ENCODE measurements around the gene ARHGAP45. TPM values are rescaled to one million over a fixed set of nuclear protein-coding genes. Genes with fewer than 3 reads are reported as not detected.

The ARHGAP45 gene
- total and polyA plus RNA-seq, 4 donors: 3.3 to 27.5 (median 9.7) TPM

- H3K27me3 ChIP-seq (ENCODE audit: control insufficient read depth in 4 of 4, insufficient read depth in 4 of 4, low read length in 3 of 4): no peaks in the 10 kb centered on the region
- no peak for DNase-seq (ENCODE audit: low spot score)
- TF ChIP-seq EGR1 (IDR thresholded peaks at IDR 0.05; ENCODE audit: low read depth in 2 of 2): no peak
- TF ChIP-seq NR2F2 (IDR thresholded peaks at IDR 0.05): no peak
- TF ChIP-seq FOXA1 (IDR thresholded peaks at IDR 0.05): no peak
- TF ChIP-seq YY1 (IDR thresholded peaks at IDR 0.05): no peak
- no peak for TF ChIP-seq HNF4G (IDR thresholded peaks at IDR 0.05)
- TF ChIP-seq ATF3 (IDR thresholded peaks at IDR 0.05): no peak
- TF ChIP-seq RXRA (IDR thresholded peaks at IDR 0.05): no peak
- no peak for TF ChIP-seq JUND (IDR thresholded peaks at IDR 0.05)
- TF ChIP-seq SP1 (IDR thresholded peaks at IDR 0.05): no peak
- TF ChIP-seq HNF4A (conservative IDR thresholded peaks at IDR 0.05): no peak
- no peak for TF ChIP-seq RAD21 (IDR thresholded peaks at IDR 0.05)
- no peak for TF ChIP-seq ZBTB33 (IDR thresholded peaks at IDR 0.05)
- H3K9me3 ChIP-seq (ENCODE audit: control insufficient read depth in 4 of 4, low read length in 3 of 4): no peaks in the 10 kb centered on the region
- no peak overlapping the region for H3K9ac ChIP-seq (ENCODE audit: low read depth in 1 of 2, low read length in 2 of 2)
- WGBS: 94% methylated on average over 45 of the region's 45 CpGs
- no peak overlapping the region for H3K4me3 ChIP-seq (ENCODE audit: low read depth in 1 of 3, low read length in 3 of 3)
- no peak overlapping the region for H3K27ac ChIP-seq (ENCODE audit: low read depth in 1 of 2, low read length in 2 of 2)
- peaks cover 10 to 36% (median 17%) of the 10 kb centered on the region in 4 donors for H3K4me1 ChIP-seq (ENCODE audit: control insufficient read depth in 4 of 4, insufficient read depth in 4 of 4, low read length in 3 of 4)
- peaks cover 0 to 3% (median 1%) of the 10 kb centered on the region in 4 donors for H3K36me3 ChIP-seq (ENCODE audit: control insufficient read depth in 4 of 4, insufficient read depth in 3 of 4, low read depth in 1 of 4, low read length in 3 of 4)
Measured at GRCh38 chr19:1079566-1080111, 12.7 kb downstream of the ARHGAP45 start.

GRCh38 chr19:1080360-1081161 is 13.6 kb downstream of the ARHGAP45 start:
- no peak for DNase-seq (ENCODE audit: low spot score)
- Histone ChIP-seq H3K4me3 (ENCODE audit: low read depth in 1 of 3, low read length in 3 of 3) (no peak overlapping the region), H3K27me3 (ENCODE audit: control insufficient read depth in 4 of 4, insufficient read depth in 4 of 4, low read length in 3 of 4) (no peaks in the 10 kb centered on the region), H3K36me3 (ENCODE audit: control insufficient read depth in 4 of 4, insufficient read depth in 3 of 4, low read depth in 1 of 4, low read length in 3 of 4) (peaks cover 0 to 3% (median 1%) of the 10 kb centered on the region in 4 donors), H3K9ac (ENCODE audit: low read depth in 1 of 2, low read length in 2 of 2) (no peak overlapping the region), H3K27ac (ENCODE audit: low read depth in 1 of 2, low read length in 2 of 2) (no peak overlapping the region), H3K9me3 (ENCODE audit: control insufficient read depth in 4 of 4, low read length in 3 of 4) (no peaks in the 10 kb centered on the region), H3K4me1 (ENCODE audit: control insufficient read depth in 4 of 4, insufficient read depth in 4 of 4, low read length in 3 of 4) (peaks cover 10 to 32% (median 14%) of the 10 kb centered on the region in 4 donors)
- WGBS: 94% methylated on average over 50 of the region's 50 CpGs
- TF ChIP-seq NR2F2 (IDR thresholded peaks at IDR 0.05) (no peak), HNF4A (conservative IDR thresholded peaks at IDR 0.05) (no peak), YY1 (IDR thresholded peaks at IDR 0.05) (no peak), JUND (IDR thresholded peaks at IDR 0.05) (no peak), ATF3 (IDR thresholded peaks at IDR 0.05) (no peak), REST (IDR thresholded peaks at IDR 0.05) (no peak), ZBTB33 (IDR thresholded peaks at IDR 0.05) (no peak), EGR1 (IDR thresholded peaks at IDR 0.05; ENCODE audit: low read depth in 2 of 2) (no peak), CTCF (IDR thresholded peaks at IDR 0.05; ENCODE audit: low read depth, low read length, missing input control) (no peak), TAF1 (conservative IDR thresholded peaks at IDR 0.05) (no peak), RAD21 (IDR thresholded peaks at IDR 0.05) (no peak), RXRA (IDR thresholded peaks at IDR 0.05) (no peak), SP1 (IDR thresholded peaks at IDR 0.05) (no peak), FOXA2 (IDR thresholded peaks at IDR 0.05) (no peak), HNF4G (IDR thresholded peaks at IDR 0.05) (no peak), GABPA (IDR thresholded peaks at IDR 0.05 in 1 of 2, conservative IDR thresholded peaks at IDR 0.05 in 1 of 2) (no peak), FOXA1 (IDR thresholded peaks at IDR 0.05) (no peak), MAX (IDR thresholded peaks at IDR 0.05) (no peak)
